SK-N-SH (cell line): Measurements from ENCODE around the gene DLG1.

Experiments used
- CTCF ChIP-seq: fragments of 200-600 bp; sonication (generic); IDR thresholded peaks from 2 replicates; pipeline ENCODE4 v1.6.1; 2017; ENCODE audit warnings: antibody characterized with exemption, mild to moderate bottlenecking, moderate library complexity
- EP300 ChIP-seq, 2 experiments: IDR thresholded peaks; 2 replicates each; pipeline versions ENCODE4 v1.4.0 to v1.6.1; 2012; ENCODE audit warnings: borderline replicate concordance in 1 of 2, low read depth in 1 of 2, low read length in 1 of 2
- MXI1 ChIP-seq: IDR thresholded peaks from 2 replicates; pipeline ENCODE4 v1.6.1; 2012; ENCODE audit warnings: mild to moderate bottlenecking, low read depth, low read length, improper control_type of control experiment
- REST ChIP-seq: IDR thresholded peaks from 2 replicates; pipeline ENCODE4 v1.6.1; 2012; ENCODE audit warnings: mild to moderate bottlenecking, low read depth, low read length, moderate library complexity
- TAF1 ChIP-seq: IDR thresholded peaks from 2 replicates; pipeline ENCODE4 v1.6.1; 2012; ENCODE audit warnings: low read depth, mild to moderate bottlenecking, low read length, moderate library complexity, borderline replicate concordance
- TF ChIP-seq, protein P1 (sequence below): IDR thresholded peaks from 2 replicates; pipeline ENCODE4 v1.4.0; 2012; ENCODE audit warnings: low read depth, borderline replicate concordance

DNA sequence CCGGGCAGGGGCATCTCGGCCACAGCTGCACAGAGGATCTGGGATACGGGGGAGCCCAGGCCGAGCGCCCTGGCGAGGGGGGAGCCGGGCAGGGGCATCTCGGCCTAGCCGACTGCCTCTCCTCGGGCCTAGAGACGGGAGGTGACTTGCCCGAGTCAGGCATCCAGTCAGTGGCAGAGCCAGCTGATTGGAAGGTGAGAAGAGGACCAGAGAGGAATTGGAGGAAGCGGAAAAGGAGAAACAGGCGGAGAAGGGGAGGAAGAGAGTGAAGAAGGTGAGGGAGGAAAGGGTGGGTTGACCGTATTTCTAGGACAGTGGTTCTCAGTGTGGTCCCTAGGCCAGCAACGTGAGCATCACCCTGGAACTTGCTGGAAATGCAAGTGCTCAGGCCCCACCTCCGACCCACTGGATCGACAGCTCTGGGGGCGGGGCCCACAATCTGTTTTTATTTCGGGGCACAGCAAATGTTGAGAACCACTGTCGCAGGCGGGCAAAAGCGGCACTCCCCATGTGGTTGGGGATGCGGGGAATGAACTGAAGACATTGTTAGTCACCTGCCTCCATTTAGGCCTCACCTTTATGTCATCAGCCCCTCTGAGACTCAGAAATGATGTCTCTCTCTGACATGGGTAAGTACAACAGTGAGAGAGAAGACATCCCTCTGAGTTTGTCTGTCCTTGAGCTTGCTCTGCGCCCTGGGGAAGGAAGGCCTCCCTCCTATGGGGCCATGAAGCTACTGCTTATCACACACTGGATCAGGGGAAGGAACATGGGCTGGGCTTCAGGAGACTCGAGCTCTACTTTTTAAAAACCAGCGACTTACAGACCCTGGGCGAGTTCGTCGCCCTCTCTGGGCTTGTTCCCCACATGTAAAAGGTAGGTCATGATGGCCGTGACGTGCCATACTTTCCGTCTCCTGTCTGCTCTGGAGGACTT is 267.8 kb downstream of the DLG1 start:
- TF ChIP-seq REST (no peak), EP300 (IDR thresholded peaks at IDR 0.05; ENCODE audit: borderline replicate concordance in 1 of 2, low read depth in 1 of 2, low read length in 1 of 2) (no peak), CTCF (no peak), TAF1 (no peak), MXI1 (no peak)
- TF ChIP-seq, protein P1, sequence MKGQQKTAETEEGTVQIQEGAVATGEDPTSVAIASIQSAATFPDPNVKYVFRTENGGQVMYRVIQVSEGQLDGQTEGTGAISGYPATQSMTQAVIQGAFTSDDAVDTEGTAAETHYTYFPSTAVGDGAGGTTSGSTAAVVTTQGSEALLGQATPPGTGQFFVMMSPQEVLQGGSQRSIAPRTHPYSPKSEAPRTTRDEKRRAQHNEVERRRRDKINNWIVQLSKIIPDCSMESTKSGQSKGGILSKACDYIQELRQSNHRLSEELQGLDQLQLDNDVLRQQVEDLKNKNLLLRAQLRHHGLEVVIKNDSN, result no peak
